PC-9 (cell line): Measurements from ENCODE around the gene MGLL. TPM values are rescaled to one million over a fixed set of nuclear protein-coding genes. Genes with fewer than 3 reads are reported as not detected.

Experiments used
- BruUV-seq: library from RNA; stranded (reverse); fragments of 400-500 nt; replicated peaks from 2 replicates; lab custom pipeline; 2021; lab: Mats Ljungman, UMichigan
- CTCF ChIA-PET: fragments of 300-600 bp; sonication (Branson Sonifier 250); formaldehyde crosslinking; loops from one replicate; lab custom pipeline; 2022; ENCODE audit warnings: antibody characterized with exemption; lab: Charles Lee
- POLR2A ChIA-PET: fragments of 300-600 bp; sonication (Branson Sonifier 250); formaldehyde crosslinking; loops from one replicate; lab custom pipeline; 2022; ENCODE audit warnings: antibody characterized with exemption; ENCODE audit not compliant: unreplicated experiment; lab: Charles Lee
- DNase-seq, 2 experiments: peaks; one replicate each; pipeline versions ENCODE4 v3.0.0 to v3.0.0-alpha.2; 2015 to 2022; ENCODE audit warnings: mixed read lengths in 1 of 2
- H2AFZ ChIP-seq: fragments of 200-600 bp; sonication (generic); 2 replicates; pipeline ENCODE4 v1.8.1; 2017; ENCODE audit warnings: antibody characterized with exemption
- H3F3A ChIP-seq: fragments of 200-600 bp; sonication (generic); 2 replicates; pipeline ENCODE4 v1.8.1; 2017; ENCODE audit warnings: antibody characterized with exemption, mild to moderate bottlenecking, low read depth; ENCODE audit not compliant: insufficient read depth
- H3K27ac ChIP-seq: fragments of 200-600 bp; sonication (generic); 2 replicates; pipeline ENCODE4 v1.6.1; 2016; ENCODE audit warnings: mixed run types
- H3K27me3 ChIP-seq: fragments of 200-600 bp; sonication (generic); 2 replicates; pipeline ENCODE4 v1.6.1; 2016; ENCODE audit warnings: low read depth, mixed run types; ENCODE audit not compliant: insufficient read depth
- H3K36me3 ChIP-seq: fragments of 200-600 bp; sonication (generic); 2 replicates; pipeline ENCODE4 v1.6.1; 2016; ENCODE audit warnings: low read depth, mixed run types
- H3K4me1 ChIP-seq: fragments of 200-600 bp; sonication (generic); replicated peaks from 2 replicates; pipeline ENCODE4 v1.6.1; 2016; ENCODE audit warnings: mixed run types; ENCODE audit not compliant: insufficient read depth
- H3K4me2 ChIP-seq: fragments of 200-600 bp; sonication (generic); 2 replicates; pipeline ENCODE4 v1.6.1; 2017; ENCODE audit warnings: mixed run types
- H3K4me3 ChIP-seq: fragments of 200-600 bp; sonication (generic); 2 replicates; pipeline ENCODE4 v1.6.1; 2016; ENCODE audit warnings: mixed run types
- H3K79me2 ChIP-seq: fragments of 200-600 bp; sonication (generic); 2 replicates; pipeline ENCODE4 v1.6.1; 2017; ENCODE audit warnings: low read depth, mixed run types
- H3K9me2 ChIP-seq: fragments of 200-600 bp; sonication (generic); 2 replicates; pipeline ENCODE4 v1.8.1; 2017; ENCODE audit warnings: mild to moderate bottlenecking; ENCODE audit not compliant: insufficient read depth
- H3K9me3 ChIP-seq: fragments of 200-600 bp; sonication (generic); 2 replicates; pipeline ENCODE4 v1.8.1; 2016; ENCODE audit warnings: low read depth; ENCODE audit not compliant: insufficient read depth
- H4K20me1 ChIP-seq: fragments of 200-600 bp; sonication (generic); 2 replicates; pipeline ENCODE4 v1.8.1; 2017; ENCODE audit not compliant: insufficient read depth
- EZH2 ChIP-seq: fragments of 200-600 bp; sonication (generic); IDR thresholded peaks from 2 replicates; pipeline ENCODE4 v1.8.0; 2017; ENCODE audit warnings: antibody characterized with exemption, low read depth
- intact Hi-C: fragments of 100-400 bp; cut with micrococcal nuclease; formaldehyde crosslinking; loops from one replicate; pipeline ENCODE4 v1.10.0; 2022; ENCODE audit not compliant: unreplicated experiment
- total RNA-seq: library from RNA; stranded (reverse); gene quantifications from 2 replicates; pipeline ENCODE4 v1.2.3, GENCODE V29; 2021
- TF ChIP-seq, protein P1 (sequence below): fragments of 200-600 bp; sonication (generic); conservative IDR thresholded peaks from 2 replicates; pipeline ENCODE4 v1.6.1; 2017; ENCODE audit warnings: mixed run types, antibody characterized with exemption, mild to moderate bottlenecking, moderate library complexity

MGLL gene
- total RNA-seq, 1 experiment from 2014 or later, result 30.7 TPM

DNA sequence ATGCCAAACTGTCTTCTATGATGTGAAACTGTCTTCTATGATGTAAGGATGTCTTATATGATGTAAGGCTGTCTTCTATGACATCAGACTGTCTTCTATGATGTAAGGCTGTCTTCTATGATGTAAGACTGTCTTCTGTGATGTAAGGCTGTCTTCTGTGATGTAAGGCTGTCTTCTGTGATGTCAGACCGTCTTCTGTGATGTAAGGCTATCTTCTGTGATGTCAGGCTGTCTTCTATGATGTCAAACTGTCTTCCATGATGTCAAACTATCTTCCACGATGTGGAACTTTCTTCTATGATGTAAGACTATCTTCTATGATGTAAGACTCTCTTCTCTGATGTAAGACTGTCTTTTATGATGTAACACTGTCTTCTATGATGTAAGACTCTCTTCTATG, 27.9 kb downstream of the MGLL start:
- CTCF ChIA-PET, result no interaction called here
- intact Hi-C loops, result loop anchor here (10.0 kb wide), 1 partner anchor 260 kb away; the partner anchor contains the start of gene SEC61A1
- Histone ChIP-seq H4K20me1 (no peaks in the 10 kb centered on the region), H3K4me3 (no peak overlapping the region), H3K4me2 (no peak overlapping the region), H2AFZ (no peak overlapping the region), H3K4me1 (peaks cover 41% of the 10 kb centered on the region), H3K36me3 (peaks cover 5% of the 10 kb centered on the region), H3F3A (peaks cover 29% of the 10 kb centered on the region), H3K27ac (no peak overlapping the region), H3K27me3 (no peaks in the 10 kb centered on the region), H3K9me2 (no peaks in the 10 kb centered on the region), H3K9me3 (no peaks in the 10 kb centered on the region), H3K79me2 (no peaks in the 10 kb centered on the region)
- POLR2A ChIA-PET, result no interaction called here
- no peak for TF ChIP-seq EZH2
- TF ChIP-seq, protein P1, sequence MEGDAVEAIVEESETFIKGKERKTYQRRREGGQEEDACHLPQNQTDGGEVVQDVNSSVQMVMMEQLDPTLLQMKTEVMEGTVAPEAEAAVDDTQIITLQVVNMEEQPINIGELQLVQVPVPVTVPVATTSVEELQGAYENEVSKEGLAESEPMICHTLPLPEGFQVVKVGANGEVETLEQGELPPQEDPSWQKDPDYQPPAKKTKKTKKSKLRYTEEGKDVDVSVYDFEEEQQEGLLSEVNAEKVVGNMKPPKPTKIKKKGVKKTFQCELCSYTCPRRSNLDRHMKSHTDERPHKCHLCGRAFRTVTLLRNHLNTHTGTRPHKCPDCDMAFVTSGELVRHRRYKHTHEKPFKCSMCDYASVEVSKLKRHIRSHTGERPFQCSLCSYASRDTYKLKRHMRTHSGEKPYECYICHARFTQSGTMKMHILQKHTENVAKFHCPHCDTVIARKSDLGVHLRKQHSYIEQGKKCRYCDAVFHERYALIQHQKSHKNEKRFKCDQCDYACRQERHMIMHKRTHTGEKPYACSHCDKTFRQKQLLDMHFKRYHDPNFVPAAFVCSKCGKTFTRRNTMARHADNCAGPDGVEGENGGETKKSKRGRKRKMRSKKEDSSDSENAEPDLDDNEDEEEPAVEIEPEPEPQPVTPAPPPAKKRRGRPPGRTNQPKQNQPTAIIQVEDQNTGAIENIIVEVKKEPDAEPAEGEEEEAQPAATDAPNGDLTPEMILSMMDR, result no peak
- DNase-seq, result no peak
- BruUV-seq, result no TSS peak

DNA sequence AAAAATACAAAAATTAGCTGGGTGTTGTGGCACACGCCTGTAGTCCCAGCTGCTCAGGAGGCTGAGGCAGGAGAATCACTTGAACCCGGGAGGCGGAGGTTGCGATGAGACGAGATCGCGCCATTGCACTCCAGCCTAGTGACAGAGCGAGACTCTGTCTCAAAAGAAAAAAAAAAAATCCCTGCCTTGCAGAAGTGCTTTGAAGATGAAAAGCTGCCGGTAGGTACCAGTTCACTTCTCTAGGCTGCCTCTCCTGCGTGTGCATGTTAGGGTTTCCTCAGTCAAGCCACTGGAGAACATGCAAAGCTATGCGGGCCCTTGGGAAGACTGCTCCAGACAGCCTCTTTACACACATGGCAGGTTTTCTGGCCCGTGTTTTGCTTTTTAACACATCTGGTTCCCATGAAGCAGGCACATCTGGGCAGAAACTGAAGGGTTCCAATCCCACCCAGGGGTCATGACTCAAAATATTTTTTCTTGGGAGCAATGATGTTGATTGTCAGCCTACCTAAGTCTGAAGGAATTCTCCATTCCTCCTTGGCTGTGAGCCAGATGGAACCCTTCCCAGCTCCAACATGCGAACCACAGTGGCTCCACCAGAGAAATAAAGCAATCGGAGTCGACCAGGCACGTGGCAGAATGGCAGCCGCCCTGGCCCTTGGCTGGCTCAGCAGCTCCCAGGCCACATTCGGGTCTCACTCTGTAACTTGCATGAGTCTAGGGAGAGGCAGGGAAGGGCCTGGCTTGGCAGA, 29.6 kb downstream of the MGLL start:
- no peaks in the 10 kb centered on the region for H3K27me3 ChIP-seq
- CTCF ChIA-PET, result interaction anchor here (0.6 kb wide), 1 partner anchor 136 kb away, joined by 9 read pairs; no protein-coding TSS in a partner anchor
- H3K36me3 ChIP-seq, result peaks cover 5% of the 10 kb centered on the region
- no peak overlapping the region for H3K4me3 ChIP-seq
- H3F3A ChIP-seq, result peaks cover 23% of the 10 kb centered on the region
- H3K4me2 ChIP-seq, result no peak overlapping the region
- intact Hi-C loops, result loop anchor here (10.0 kb wide), 1 partner anchor 262 kb away; the partner anchor contains the start of gene SEC61A1
- H3K4me1 ChIP-seq, result peaks cover 30% of the 10 kb centered on the region
- TF ChIP-seq, protein P1, result no peak
- no peak for TF ChIP-seq EZH2
- no peaks in the 10 kb centered on the region for H4K20me1 ChIP-seq
- no peak overlapping the region for H2AFZ ChIP-seq
- DNase-seq, result peak in 1 of 2 experiments; percentile 78
- no peaks in the 10 kb centered on the region for H3K9me2 ChIP-seq
- H3K9me3 ChIP-seq, result no peaks in the 10 kb centered on the region
- no TSS peak for BruUV-seq
- no peaks in the 10 kb centered on the region for H3K79me2 ChIP-seq
- H3K27ac ChIP-seq, result no peak overlapping the region
- POLR2A ChIA-PET, result interaction anchor here (0.6 kb wide), 1 partner anchor 167 kb away, joined by 8 read pairs; no protein-coding TSS in a partner anchor

DNA sequence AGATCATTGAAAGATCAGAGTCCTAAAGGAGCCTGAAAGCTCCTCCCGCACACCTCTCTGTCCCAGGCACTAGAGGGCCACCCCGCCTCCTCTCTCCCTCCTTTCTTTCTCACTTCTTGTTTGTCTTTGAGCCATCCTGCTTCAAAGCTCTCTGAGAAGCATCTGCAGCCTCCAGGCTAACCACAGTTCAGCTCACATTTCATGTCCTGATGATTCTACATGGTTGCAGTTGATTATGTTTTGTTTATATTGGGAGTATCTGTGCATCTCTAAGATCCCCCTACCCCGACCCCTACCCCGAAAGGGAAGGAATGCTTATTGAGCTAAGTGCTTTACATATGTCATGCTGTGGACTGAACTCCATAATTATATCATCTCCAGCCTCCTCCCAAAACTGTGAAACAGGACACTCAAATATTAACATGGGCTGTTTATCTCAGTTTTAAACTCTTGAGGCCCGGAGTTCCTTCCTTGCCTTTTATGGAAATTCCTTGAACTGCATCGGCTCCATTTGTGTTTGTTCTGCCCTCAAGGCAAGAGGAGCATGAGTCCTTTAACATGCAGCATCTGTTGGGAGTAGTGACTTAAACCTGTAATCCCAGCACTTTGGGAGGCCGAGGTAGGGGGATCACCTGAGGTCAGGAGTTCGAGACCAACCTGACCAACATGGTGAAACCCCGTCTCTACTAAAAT, 30.9 kb downstream of the MGLL start:
- no peak overlapping the region for H2AFZ ChIP-seq
- H3K36me3 ChIP-seq, result peaks cover 5% of the 10 kb centered on the region
- intact Hi-C loops, result loop anchor here (1.0 to 10.0 kb wide), 5 partner anchors 26 to 263 kb away; partner anchors contain the start of gene SEC61A1
- no TSS peak for BruUV-seq
- peaks cover 30% of the 10 kb centered on the region for H3K4me1 ChIP-seq
- H3K9me3 ChIP-seq, result no peaks in the 10 kb centered on the region
- peak overlapping the region; percentile 54 for H3K27ac ChIP-seq
- TF ChIP-seq EZH2, result no peak
- TF ChIP-seq, protein P1, result peak; percentile 46; the same call in 1 of the 2 replicates
- H3K27me3 ChIP-seq, result no peaks in the 10 kb centered on the region
- peak; percentile 65 to 84 for DNase-seq
- no peaks in the 10 kb centered on the region for H4K20me1 ChIP-seq
- ChIA-PET CTCF (interaction anchor here (0.6 to 1.3 kb wide), 8 partner anchors 26 to 292 kb away, joined by 3 to 19 read pairs (median 5); no protein-coding TSS in a partner anchor), POLR2A (interaction anchor here (0.6 to 0.8 kb wide), 7 partner anchors 8 to 1800 kb away, joined by 3 to 10 read pairs (median 3); no protein-coding TSS in a partner anchor)
- peaks cover 23% of the 10 kb centered on the region for H3F3A ChIP-seq
- H3K9me2 ChIP-seq, result no peaks in the 10 kb centered on the region
- no peaks in the 10 kb centered on the region for H3K79me2 ChIP-seq
- H3K4me3 ChIP-seq, result no peak overlapping the region
- peak overlapping the region; percentile 58; the same call in 1 of the 2 replicates for H3K4me2 ChIP-seq
